ENCODE data around the gene TLL1. TPM values are rescaled to one million over a fixed set of nuclear protein-coding genes. Genes with fewer than 3 reads are reported as not detected.

TLL1 gene
- total RNA-seq, 2 donors from 2014 or later = 3.4 to 3.6 TPM

DNA sequence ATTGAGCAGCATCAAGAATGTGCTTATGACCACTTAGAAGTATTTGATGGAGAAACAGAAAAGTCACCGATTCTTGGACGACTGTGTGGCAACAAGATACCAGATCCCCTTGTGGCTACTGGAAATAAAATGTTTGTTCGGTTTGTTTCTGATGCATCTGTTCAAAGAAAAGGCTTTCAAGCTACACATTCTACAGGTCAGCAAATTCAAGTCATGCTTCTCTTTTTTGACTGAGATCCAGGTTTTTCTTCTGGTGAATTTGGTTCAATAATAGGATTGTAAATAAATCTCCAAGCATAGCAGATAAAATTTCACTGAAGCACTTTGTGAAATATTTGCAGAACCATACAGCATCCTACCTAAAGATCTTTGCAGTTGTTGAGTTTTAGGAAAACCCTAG lies 218.1 kb downstream of the TLL1 start:
- no peak for TF ChIP-seq POLR2A (IDR thresholded peaks at IDR 0.05)
- TF ChIP-seq, protein P1, sequence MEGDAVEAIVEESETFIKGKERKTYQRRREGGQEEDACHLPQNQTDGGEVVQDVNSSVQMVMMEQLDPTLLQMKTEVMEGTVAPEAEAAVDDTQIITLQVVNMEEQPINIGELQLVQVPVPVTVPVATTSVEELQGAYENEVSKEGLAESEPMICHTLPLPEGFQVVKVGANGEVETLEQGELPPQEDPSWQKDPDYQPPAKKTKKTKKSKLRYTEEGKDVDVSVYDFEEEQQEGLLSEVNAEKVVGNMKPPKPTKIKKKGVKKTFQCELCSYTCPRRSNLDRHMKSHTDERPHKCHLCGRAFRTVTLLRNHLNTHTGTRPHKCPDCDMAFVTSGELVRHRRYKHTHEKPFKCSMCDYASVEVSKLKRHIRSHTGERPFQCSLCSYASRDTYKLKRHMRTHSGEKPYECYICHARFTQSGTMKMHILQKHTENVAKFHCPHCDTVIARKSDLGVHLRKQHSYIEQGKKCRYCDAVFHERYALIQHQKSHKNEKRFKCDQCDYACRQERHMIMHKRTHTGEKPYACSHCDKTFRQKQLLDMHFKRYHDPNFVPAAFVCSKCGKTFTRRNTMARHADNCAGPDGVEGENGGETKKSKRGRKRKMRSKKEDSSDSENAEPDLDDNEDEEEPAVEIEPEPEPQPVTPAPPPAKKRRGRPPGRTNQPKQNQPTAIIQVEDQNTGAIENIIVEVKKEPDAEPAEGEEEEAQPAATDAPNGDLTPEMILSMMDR (IDR thresholded peaks at IDR 0.05) = no peak
- Histone ChIP-seq H3K4me1 (peaks cover 10% of the 10 kb centered on the region), H3K27me3 (no peaks in the 10 kb centered on the region), H3K4me3 (no peak overlapping the region), H3K36me3 (replicated peaks in 1 of 2; ENCODE audit: insufficient read depth in 1 of 2, low read depth in 2 of 2) (no peaks in the 10 kb centered on the region), H3K27ac (no peak overlapping the region), H3K9me3 (no peaks in the 10 kb centered on the region)
- ATAC-seq (no peak), DNase-seq (no peak)
- 60 to 69% methylated on average over 3 of the region's 3 CpGs for WGBS, 2 donors
- intact Hi-C loops (cut with DNase I) = no loop called here

DNA sequence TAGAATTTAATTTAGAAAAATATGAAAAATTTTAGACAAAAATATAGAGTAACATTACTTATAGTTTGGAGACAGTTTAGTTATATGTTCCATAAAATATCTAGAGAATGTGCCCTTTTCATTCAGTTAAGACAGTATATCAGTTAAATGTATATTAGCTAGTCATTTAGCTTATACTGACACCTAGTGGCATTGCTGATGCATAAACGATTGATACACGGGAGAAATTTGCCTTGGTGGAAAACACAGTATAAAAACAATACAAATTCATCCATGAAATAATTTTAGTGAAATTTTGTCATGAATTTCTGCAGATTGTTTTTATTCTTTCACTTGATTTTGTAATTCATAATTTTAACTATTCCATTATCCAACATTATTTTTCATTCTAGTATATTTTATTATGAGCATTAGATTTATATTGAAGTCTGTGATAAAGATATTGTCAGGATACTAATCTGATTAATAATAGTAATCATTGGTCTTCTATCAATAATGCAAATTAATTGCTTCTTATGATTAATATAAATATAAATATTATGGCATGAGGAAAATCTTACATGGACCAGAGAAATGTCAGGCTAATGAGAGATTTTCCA lies 219.0 kb downstream of the TLL1 start:
- H3K36me3 ChIP-seq (replicated peaks in 1 of 2; ENCODE audit: insufficient read depth in 1 of 2, low read depth in 2 of 2) = no peaks in the 10 kb centered on the region
- 1% methylated on average over 2 of the region's 2 CpGs for WGBS, 2 donors
- peak in 1 of 4 donors; percentile 26 for DNase-seq
- H3K4me3 ChIP-seq = no peak overlapping the region
- H3K9me3 ChIP-seq = no peaks in the 10 kb centered on the region
- TF ChIP-seq, protein P1 (IDR thresholded peaks at IDR 0.05) = peak; percentile 32 to 85 (median 79)
- TF ChIP-seq POLR2A (IDR thresholded peaks at IDR 0.05) = no peak
- no peaks in the 10 kb centered on the region for H3K27me3 ChIP-seq
- H3K4me1 ChIP-seq = peaks cover 10% of the 10 kb centered on the region
- intact Hi-C loops (cut with DNase I) = no loop called here
- peak; percentile 69 for ATAC-seq
- H3K27ac ChIP-seq = no peak overlapping the region

- Histone ChIP-seq H3K27ac (peak overlapping the region in 1 of 4 donors; percentile 34), H3K4me1 (peaks cover 10% of the 10 kb centered on the region), H3K27me3 (no peaks in the 10 kb centered on the region), H3K4me3 (no peak overlapping the region), H3K36me3 (replicated peaks in 1 of 2; ENCODE audit: insufficient read depth in 1 of 2, low read depth in 2 of 2) (no peaks in the 10 kb centered on the region), H3K9me3 (no peaks in the 10 kb centered on the region)
- peak in 1 of 4 donors; percentile 7 for DNase-seq
- intact Hi-C loops (cut with DNase I) = no loop called here
- ATAC-seq = no peak
- TF ChIP-seq, protein P1 (IDR thresholded peaks at IDR 0.05) = no peak
- no peak for TF ChIP-seq POLR2A (IDR thresholded peaks at IDR 0.05)
- 17 to 20% methylated on average over 7 of the region's 7 CpGs for WGBS, 2 donors
These were observed 219.8 kb downstream of the TLL1 start for GRCh38 chr4:166092797-166093290.

- Histone ChIP-seq H3K27me3 (no peaks in the 10 kb centered on the region), H3K4me3 (no peak overlapping the region), H3K36me3 (replicated peaks in 1 of 2; ENCODE audit: insufficient read depth in 1 of 2, low read depth in 2 of 2) (no peaks in the 10 kb centered on the region), H3K4me1 (no peaks in the 10 kb centered on the region), H3K27ac (no peak overlapping the region), H3K9me3 (no peaks in the 10 kb centered on the region)
- no peak for DNase-seq
- intact Hi-C loops (cut with DNase I) = no loop called here
- WGBS, 2 donors = 48 to 76% methylated on average over 2 of the region's 2 CpGs
- ATAC-seq = no peak
- TF ChIP-seq, protein P1 (IDR thresholded peaks at IDR 0.05) = no peak
- no peak for TF ChIP-seq POLR2A (IDR thresholded peaks at IDR 0.05)
These were observed 231.6 kb downstream of the TLL1 start for GRCh38 chr4:166104623-166105022.

DNA sequence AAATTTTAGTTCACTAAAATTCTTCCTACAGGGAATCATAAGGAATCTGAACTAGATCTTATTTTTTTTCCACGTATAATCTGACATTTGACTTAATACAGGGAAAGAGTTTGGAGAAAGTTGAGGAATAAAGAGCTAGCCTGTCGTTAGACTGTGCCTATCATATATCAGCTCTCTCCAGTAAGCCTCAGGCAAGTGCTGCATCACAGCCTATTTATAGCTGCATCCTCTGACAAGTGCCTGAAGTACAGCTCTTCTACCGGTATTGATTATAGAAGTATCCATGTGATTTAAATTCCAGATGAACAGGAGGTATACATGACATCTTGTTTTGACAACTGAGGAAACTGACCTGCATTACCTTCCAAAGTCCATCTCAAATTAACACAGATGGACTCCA lies 248.9 kb downstream of the TLL1 start:
- H3K4me1 ChIP-seq = no peaks in the 10 kb centered on the region
- DNase-seq (no peak), ATAC-seq (no peak)
- H3K27ac ChIP-seq = no peak overlapping the region
- TF ChIP-seq POLR2A (IDR thresholded peaks at IDR 0.05) = no peak
- TF ChIP-seq, protein P1 (IDR thresholded peaks at IDR 0.05) = no peak
- no peak overlapping the region for H3K4me3 ChIP-seq
- H3K36me3 ChIP-seq (replicated peaks in 1 of 2; ENCODE audit: insufficient read depth in 1 of 2, low read depth in 2 of 2) = no peaks in the 10 kb centered on the region
- no peaks in the 10 kb centered on the region for H3K27me3 ChIP-seq
- no peaks in the 10 kb centered on the region for H3K9me3 ChIP-seq
- 54 to 56% methylated on average over 3 of the region's 3 CpGs for WGBS, 2 donors
- intact Hi-C loops (cut with DNase I) = no loop called here

All from body of pancreas (tissue), 4 donors.